Mesendoderm (in vitro differentiated cells): ENCODE measurements around the gene TTC27.

Experiments used
- DNase-seq: peaks from one replicate; pipeline ENCODE4 v3.0.0; 2013
- H2AK5ac ChIP-seq: 2 replicates; pipeline ENCODE4 v1.6.1; 2013; ENCODE audit warnings: low read length, inconsistent platforms
- H2BK120ac ChIP-seq: 2 replicates; pipeline ENCODE4 v1.6.1; 2013; ENCODE audit warnings: low read depth, mild to moderate bottlenecking, low read length, moderate library complexity, mixed read lengths
- H2BK15ac ChIP-seq: replicated peaks from 2 replicates; pipeline ENCODE4 v1.6.1; 2013; ENCODE audit warnings: low read depth, mild to moderate bottlenecking, moderate library complexity
- H2BK5ac ChIP-seq: 2 replicates; pipeline ENCODE4 v1.6.1; 2013; ENCODE audit warnings: low read length, inconsistent platforms
- H3K18ac ChIP-seq: 2 replicates; pipeline ENCODE4 v1.6.1; 2013; ENCODE audit warnings: mild to moderate bottlenecking, low read length, mixed read lengths
- H3K23ac ChIP-seq: one replicate; pipeline ENCODE4 v1.6.1; 2013; ENCODE audit warnings: low read length
- H3K27ac ChIP-seq: 2 replicates; pipeline ENCODE4 v1.5.1; 2013; ENCODE audit warnings: low read depth, mild to moderate bottlenecking, inconsistent platforms, low read length, moderate library complexity
- H3K27me3 ChIP-seq: 2 replicates; pipeline ENCODE4 v1.6.1; 2013; ENCODE audit warnings: low read length, control low read depth, mild to moderate bottlenecking, inconsistent platforms; ENCODE audit not compliant: insufficient read depth, poor library complexity
- H3K36me3 ChIP-seq: 2 replicates; pipeline ENCODE4 v1.6.1; 2013; ENCODE audit warnings: low read length, inconsistent platforms; ENCODE audit not compliant: control insufficient read depth, insufficient read depth
- H3K4ac ChIP-seq: one replicate; pipeline ENCODE4 v1.6.1; 2013; ENCODE audit warnings: low read depth, mild to moderate bottlenecking, low read length, moderate library complexity
- H3K4me1 ChIP-seq: 2 replicates; pipeline ENCODE4 v1.6.1; 2013; ENCODE audit warnings: low read depth, low read length, inconsistent platforms; ENCODE audit not compliant: control insufficient read depth
- H3K4me2 ChIP-seq: 2 replicates; pipeline ENCODE4 v1.6.1; 2013; ENCODE audit warnings: low read length
- H3K4me3 ChIP-seq: 2 replicates; pipeline ENCODE4 v1.5.1; 2013; ENCODE audit warnings: mild to moderate bottlenecking, low read length
- H3K56ac ChIP-seq: one replicate; pipeline ENCODE4 v1.6.1; 2013; ENCODE audit warnings: low read length
- H3K79me1 ChIP-seq: 2 replicates; pipeline ENCODE4 v1.6.1; 2013; ENCODE audit warnings: low read length, inconsistent platforms
- H3K79me2 ChIP-seq: 2 replicates; pipeline ENCODE4 v1.6.1; 2013; ENCODE audit warnings: mild to moderate bottlenecking, low read length; ENCODE audit not compliant: control insufficient read depth, insufficient read depth
- H3K9ac ChIP-seq: 2 replicates; pipeline ENCODE4 v1.6.1; 2013; ENCODE audit warnings: low read length, inconsistent platforms
- H4K5ac ChIP-seq: one replicate; pipeline ENCODE4 v1.6.1; 2013; ENCODE audit warnings: low read length
- H4K8ac ChIP-seq: one replicate; pipeline ENCODE4 v1.6.1; 2013; ENCODE audit warnings: low read depth, mild to moderate bottlenecking, control low read depth, low read length, moderate library complexity
- WGBS: extraction: QIAGEN DNeasy Blood & Tissue Kit; methylation state at CpG from one replicate; pipeline ENCODE4 v1.1.7; 2013; ENCODE audit warnings: low lambda C conversion rate, missing lambda C conversion rate; ENCODE audit not compliant: insufficient coverage; ENCODE audit errors: extremely low coverage; 5-methylcytosine and 5-hydroxymethylcytosine counted together

TTC27 gene

DNA sequence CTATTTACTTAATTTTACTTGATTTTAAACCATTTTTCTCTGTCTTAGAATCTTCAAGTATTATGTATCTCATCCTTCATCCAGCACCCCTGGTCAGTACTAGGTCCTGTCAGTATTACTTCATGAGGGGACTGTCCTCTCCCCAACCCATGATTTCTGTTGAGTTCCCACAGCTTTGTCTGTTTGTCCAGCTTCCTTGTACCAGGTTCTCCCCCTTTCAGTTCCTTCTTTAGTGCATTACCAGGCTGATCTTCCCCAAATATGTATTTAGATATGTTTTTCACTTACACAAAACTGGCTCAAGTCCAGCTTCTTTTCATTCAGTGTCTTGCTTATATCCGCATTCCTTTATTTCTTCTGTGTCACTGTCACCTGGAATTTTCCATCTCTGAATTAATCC lies 13.8 kb upstream of the TTC27 start:
- Histone ChIP-seq H3K4me3 (no peak overlapping the region), H3K36me3 (peaks cover 2% of the 10 kb centered on the region), H3K9ac (no peak overlapping the region), H3K56ac (no peak overlapping the region), H3K18ac (no peak overlapping the region), H3K79me2 (no peaks in the 10 kb centered on the region), H4K8ac (no peak overlapping the region), H3K23ac (no peak overlapping the region), H3K4ac (no peak overlapping the region), H2BK15ac (no peak overlapping the region), H3K27ac (no peak overlapping the region), H3K79me1 (no peaks in the 10 kb centered on the region), H3K4me1 (no peaks in the 10 kb centered on the region), H3K27me3 (no peaks in the 10 kb centered on the region), H4K5ac (no peak overlapping the region), H2AK5ac (no peak overlapping the region), H2BK5ac (no peak overlapping the region), H2BK120ac (no peak overlapping the region), H3K4me2 (no peak overlapping the region)
- WGBS, result no CpG with 5 or more reads among the region's 1 CpG
- DNase-seq, result no peak

DNA sequence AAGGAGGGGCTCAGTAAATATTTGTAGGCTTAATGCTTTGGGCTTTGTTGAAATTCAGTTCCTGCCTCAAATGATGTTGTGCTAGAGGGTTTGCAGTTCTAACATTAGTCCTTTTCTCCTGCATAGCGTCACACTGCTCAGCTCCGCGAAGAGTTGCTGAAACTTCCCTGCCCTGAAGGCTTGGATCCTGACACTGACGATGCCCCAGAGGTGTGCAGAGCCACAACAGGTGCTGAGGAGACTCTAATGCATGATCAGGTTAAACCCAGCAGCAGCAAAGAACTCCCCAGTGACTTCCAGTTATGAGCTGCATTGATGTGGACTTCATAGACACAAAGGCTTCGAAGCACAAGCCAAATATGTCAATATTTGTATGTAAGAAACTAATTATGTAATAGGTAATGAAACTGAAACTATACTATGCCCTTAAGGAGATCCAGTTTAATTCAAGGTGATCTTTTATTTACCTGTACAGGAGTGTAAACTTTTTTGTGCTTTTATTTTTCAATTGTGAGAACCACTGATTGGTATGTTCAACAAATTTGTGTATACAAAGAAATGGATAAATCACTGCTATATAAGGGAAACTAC lies 10.2 kb upstream of the TTC27 start:
- H4K8ac ChIP-seq, result no peak overlapping the region
- no peak overlapping the region for H3K4ac ChIP-seq
- no peak overlapping the region for H3K56ac ChIP-seq
- H3K18ac ChIP-seq, result no peak overlapping the region
- H3K79me1 ChIP-seq, result no peaks in the 10 kb centered on the region
- no CpG with 5 or more reads among the region's 5 CpGs for WGBS
- H2BK15ac ChIP-seq, result no peak overlapping the region
- no peaks in the 10 kb centered on the region for H3K36me3 ChIP-seq
- no peak overlapping the region for H2AK5ac ChIP-seq
- no peak overlapping the region for H2BK5ac ChIP-seq
- no peak overlapping the region for H3K23ac ChIP-seq
- no peaks in the 10 kb centered on the region for H3K27me3 ChIP-seq
- no peak overlapping the region for H3K4me2 ChIP-seq
- no peaks in the 10 kb centered on the region for H3K4me1 ChIP-seq
- H3K4me3 ChIP-seq, result no peak overlapping the region
- H3K79me2 ChIP-seq, result no peaks in the 10 kb centered on the region
- no peak overlapping the region for H2BK120ac ChIP-seq
- DNase-seq, result no peak
- H4K5ac ChIP-seq, result no peak overlapping the region
- no peak overlapping the region for H3K9ac ChIP-seq
- H3K27ac ChIP-seq, result no peak overlapping the region

DNA sequence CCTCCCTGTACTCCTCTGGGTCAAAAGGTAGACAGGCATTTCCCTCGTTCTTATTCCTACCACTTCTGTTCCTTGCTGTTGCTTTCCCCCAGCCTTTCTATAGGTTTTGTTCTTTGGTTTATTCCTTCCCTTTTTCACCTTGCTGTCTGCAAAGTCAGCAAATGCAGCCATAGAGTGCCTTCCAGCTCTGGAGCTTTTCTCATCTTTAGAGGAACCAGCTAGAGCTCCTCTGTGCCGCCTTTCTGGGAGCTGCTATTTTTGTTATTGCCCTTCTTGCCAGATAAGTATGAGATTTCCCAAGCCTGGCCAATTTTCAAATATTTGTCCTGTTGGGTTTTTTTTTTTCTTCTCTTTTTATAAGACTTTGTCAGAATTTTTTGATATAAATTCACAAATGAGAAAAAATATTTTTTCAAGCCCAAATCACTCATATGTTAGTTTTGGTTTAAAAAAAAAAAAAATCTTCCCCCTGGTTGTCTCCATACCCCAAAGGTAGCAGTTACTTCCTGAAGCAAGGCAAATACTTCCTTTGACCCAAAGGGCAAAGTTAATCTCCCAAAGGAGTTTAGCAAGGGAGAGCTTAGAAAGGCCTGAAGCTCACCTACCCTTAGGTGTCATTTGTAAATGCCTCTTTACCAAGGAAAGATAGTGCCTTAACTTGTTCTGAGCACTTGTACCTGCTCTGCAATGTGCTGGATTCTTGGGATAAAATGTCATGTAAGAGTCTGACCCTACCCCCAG lies 5.1 kb upstream of the TTC27 start:
- no peaks in the 10 kb centered on the region for H3K27me3 ChIP-seq
- H4K5ac ChIP-seq, result no peak overlapping the region
- H2BK120ac ChIP-seq, result no peak overlapping the region
- no peaks in the 10 kb centered on the region for H3K79me2 ChIP-seq
- H3K27ac ChIP-seq, result no peak overlapping the region
- no peaks in the 10 kb centered on the region for H3K4me1 ChIP-seq
- no peak overlapping the region for H3K9ac ChIP-seq
- WGBS, result no CpG with 5 or more reads among the region's 2 CpGs
- H2BK5ac ChIP-seq, result no peak overlapping the region
- no peak overlapping the region for H2BK15ac ChIP-seq
- H3K56ac ChIP-seq, result no peak overlapping the region
- no peak overlapping the region for H3K18ac ChIP-seq
- no peaks in the 10 kb centered on the region for H3K36me3 ChIP-seq
- no peak overlapping the region for H3K4me3 ChIP-seq
- H4K8ac ChIP-seq, result no peak overlapping the region
- no peak overlapping the region for H3K4ac ChIP-seq
- no peak for DNase-seq
- H3K4me2 ChIP-seq, result no peak overlapping the region
- H3K79me1 ChIP-seq, result no peaks in the 10 kb centered on the region
- H3K23ac ChIP-seq, result no peak overlapping the region
- H2AK5ac ChIP-seq, result no peak overlapping the region

DNA sequence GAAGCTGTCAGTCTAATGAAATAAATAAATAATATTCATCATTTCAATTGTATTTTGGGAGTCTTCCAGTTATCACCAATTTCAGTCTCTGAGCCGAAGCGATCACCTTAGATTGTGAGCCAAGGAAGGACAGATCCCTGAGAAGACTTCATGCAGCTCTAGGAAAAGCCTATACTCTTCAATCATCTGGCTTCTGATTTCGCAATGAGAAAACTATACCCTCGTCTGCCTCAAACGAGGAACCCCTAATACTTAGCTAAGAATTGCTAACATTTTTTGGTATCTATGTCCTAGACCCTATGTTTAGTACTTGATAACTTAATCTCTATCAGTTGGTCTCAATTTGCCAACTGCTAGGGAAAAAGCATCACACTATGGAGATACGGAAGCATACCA lies 4.5 kb upstream of the TTC27 start:
- Histone ChIP-seq H3K18ac (no peak overlapping the region), H4K8ac (no peak overlapping the region), H3K56ac (no peak overlapping the region), H3K4me3 (no peak overlapping the region), H3K4me1 (no peaks in the 10 kb centered on the region), H2AK5ac (no peak overlapping the region), H3K79me2 (no peaks in the 10 kb centered on the region), H3K27ac (no peak overlapping the region), H2BK120ac (no peak overlapping the region), H3K36me3 (no peaks in the 10 kb centered on the region), H4K5ac (no peak overlapping the region), H3K4me2 (no peak overlapping the region), H3K79me1 (no peaks in the 10 kb centered on the region), H2BK5ac (no peak overlapping the region), H3K9ac (no peak overlapping the region), H3K4ac (no peak overlapping the region), H3K23ac (no peak overlapping the region), H3K27me3 (no peaks in the 10 kb centered on the region), H2BK15ac (no peak overlapping the region)
- no peak for DNase-seq
- no CpG with 5 or more reads among the region's 6 CpGs for WGBS

DNA sequence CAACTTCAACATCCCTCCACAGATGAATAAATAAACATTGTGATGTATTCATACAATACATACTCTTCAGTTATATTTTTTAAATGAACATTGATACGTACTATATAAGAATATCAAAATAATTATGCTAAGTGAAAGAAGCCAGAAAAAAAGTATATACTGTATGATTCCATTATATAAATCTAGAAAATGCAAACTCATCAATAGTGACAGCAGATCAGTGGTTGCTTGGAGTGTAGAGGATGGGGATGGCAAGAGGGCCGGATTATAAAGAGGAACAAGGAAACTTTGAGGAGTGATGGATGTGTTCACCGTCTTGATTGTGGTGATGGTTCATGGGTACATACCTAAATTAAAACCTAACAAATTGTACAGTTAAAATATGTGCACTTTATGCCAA lies 3.0 kb upstream of the TTC27 start:
- H2BK15ac ChIP-seq, result no peak overlapping the region
- no peak overlapping the region for H3K23ac ChIP-seq
- no peaks in the 10 kb centered on the region for H3K27me3 ChIP-seq
- H2AK5ac ChIP-seq, result no peak overlapping the region
- no peak overlapping the region for H3K4ac ChIP-seq
- H3K4me1 ChIP-seq, result no peaks in the 10 kb centered on the region
- no peaks in the 10 kb centered on the region for H3K79me1 ChIP-seq
- H2BK120ac ChIP-seq, result no peak overlapping the region
- no peak overlapping the region for H3K9ac ChIP-seq
- no peak for DNase-seq
- WGBS, result no CpG with 5 or more reads among the region's 3 CpGs
- H3K4me2 ChIP-seq, result no peak overlapping the region
- no peak overlapping the region for H2BK5ac ChIP-seq
- no peak overlapping the region for H3K56ac ChIP-seq
- no peak overlapping the region for H3K4me3 ChIP-seq
- no peak overlapping the region for H4K5ac ChIP-seq
- no peak overlapping the region for H4K8ac ChIP-seq
- H3K27ac ChIP-seq, result no peak overlapping the region
- H3K18ac ChIP-seq, result no peak overlapping the region
- H3K36me3 ChIP-seq, result no peaks in the 10 kb centered on the region
- H3K79me2 ChIP-seq, result no peaks in the 10 kb centered on the region
